Forelimb muscle (tissue), 1 donor: ENCODE data around the gene ZNF234. TPM values are rescaled to one million over a fixed set of nuclear protein-coding genes. Genes with fewer than 3 reads are reported as not detected.
"Not testable (repeated sequence)": the region's sequence is repeated elsewhere in the genome, so short reads cannot be mapped to it uniquely, and the experiment has no call there.

Experiments used
- DNase-seq: peaks from one replicate; pipeline ENCODE4 v3.0.0-alpha.2; 2013; ENCODE audit warnings: low read depth
- polyA plus RNA-seq: library from polyadenylated mRNA; unstranded; fragments of 120-200 nt; gene quantifications from one replicate; pipeline ENCODE4 v1.2.1, GENCODE V29; 2013; ENCODE audit not compliant: insufficient read length

The ZNF234 gene
- 9.4 TPM for polyA plus RNA-seq

DNA sequence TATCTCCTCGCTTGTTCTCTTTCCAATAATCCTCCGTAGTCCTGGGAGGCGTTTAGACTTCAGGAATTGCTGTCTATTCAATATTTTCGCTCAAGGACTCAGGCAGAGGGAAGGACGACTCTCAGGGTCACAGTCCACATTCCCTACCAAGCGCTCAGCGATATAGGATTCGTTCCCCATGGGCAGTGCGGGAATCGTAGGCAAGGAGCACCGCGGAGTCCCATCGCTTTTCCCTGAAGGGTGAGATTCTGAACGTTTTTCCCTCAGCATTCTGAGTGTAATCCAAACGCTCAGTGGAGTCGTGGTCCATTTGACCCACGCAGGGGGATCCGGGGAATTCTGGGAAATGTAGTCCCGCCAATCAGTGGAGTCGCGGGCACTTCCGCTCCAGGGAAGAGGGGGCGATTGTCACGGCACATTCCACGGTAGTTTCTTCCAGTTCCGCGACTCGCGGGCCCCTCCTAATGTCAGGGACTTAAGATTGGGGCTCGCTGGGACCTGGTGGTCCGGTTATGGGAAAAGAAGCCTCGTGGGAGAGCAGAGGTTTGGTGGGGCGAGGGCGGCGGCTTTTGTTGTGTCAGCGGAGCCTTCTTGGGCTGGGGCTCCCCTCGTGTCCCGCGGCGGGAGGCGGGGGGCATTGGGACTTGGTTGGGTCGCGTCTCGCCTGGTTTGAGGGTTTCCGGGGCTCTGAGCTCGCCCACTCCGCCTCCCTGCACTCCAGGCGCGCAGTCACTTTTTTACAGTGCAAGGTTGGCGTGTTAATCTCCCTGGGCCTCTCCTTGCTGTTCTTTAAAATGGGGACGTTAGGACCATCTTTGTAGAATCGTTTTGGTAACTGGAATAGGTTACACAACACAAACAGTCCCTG is at the start of gene ZNF234:
Gene ZNF234, plus strand, starts transcription at position 364 of the 868 bp plus-strand sequence. CDS start 3,079 bp downstream, outside the sequence.
- DNase-seq, result peak; percentile 82

DNA sequence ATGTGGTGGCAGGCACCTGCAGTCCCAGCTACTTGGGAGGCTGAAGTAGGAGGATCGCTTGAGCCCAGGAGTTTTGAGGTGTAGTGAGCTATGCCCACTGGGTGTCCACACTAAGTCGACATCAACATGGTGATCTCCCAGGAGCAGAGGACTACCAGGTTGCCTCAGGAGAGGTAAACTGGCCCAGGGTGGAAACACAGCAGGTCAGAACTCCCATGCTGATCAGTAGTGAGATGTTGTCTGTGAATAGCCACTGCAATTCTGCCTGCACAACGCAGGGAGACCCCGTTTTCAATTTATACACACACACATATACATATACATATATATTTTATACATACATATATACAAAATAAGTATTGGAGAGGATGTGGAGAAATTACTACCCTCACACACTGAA is 49.2 kb upstream of the ZNF234 start:
- no peak for DNase-seq

DNA sequence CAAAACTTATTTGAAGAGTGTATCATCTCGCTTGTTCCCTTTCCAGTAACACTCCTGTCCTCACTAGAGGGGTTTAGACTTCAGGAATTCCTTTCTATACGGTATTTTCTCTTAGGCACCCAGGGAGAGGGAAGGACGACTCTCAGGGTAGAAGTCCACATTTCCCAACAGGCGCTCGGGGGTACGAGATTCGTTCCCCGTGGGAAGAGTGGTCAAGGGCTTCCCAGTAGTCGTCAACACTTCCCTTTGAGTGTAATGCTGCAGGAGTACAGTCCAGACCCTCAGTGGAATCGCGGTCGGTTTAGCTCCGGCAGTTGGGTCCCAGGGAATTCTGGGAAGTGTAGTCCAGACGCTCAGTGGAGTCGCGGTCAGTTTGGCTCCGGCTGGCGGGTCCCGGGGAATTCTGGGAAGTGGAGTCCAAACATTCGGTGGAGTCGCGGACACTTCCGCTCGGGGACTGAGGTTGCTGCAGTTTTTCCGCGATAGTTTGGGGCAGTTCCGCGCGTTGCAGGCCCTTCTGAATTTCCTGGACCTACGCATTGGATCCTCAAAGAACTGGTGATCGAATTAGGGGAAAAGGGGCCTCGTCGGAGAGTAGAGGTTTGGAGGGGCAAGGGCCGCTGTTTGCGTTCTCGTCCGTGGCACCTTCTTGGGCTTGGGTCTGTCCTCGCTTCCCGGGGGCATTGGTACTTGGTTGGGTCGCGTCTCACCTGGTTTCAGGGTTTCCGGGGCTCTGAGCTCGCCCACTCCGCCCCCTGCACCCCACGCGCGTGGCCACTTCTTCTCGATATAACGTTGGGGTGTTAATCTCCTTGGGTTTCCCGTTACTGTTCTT is 47.2 kb upstream of the ZNF234 start, which contains the start of gene ZNF224:
Gene ZNF224, plus strand, starts transcription at position 431 of the 835 bp plus-strand sequence. CDS start 3,513 bp downstream, outside the sequence.
- peak; percentile 95 for DNase-seq

DNA sequence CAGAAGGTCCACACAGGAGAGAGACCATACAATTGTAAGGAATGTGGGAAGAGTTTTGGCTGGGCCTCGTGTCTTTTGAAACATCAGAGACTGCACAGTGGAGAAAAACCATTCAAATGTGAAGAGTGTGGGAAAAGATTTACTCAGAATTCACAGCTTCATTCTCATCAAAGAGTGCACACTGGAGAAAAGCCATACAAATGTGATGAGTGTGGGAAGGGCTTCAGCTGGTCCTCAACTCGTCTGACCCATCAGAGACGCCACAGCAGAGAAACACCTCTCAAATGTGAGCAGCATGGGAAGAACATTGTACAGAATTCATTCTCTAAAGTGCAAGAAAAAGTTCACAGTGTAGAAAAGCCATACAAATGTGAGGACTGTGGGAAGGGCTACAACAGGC is 33.6 kb upstream of the ZNF234 start:
- DNase-seq, result no peak

DNA sequence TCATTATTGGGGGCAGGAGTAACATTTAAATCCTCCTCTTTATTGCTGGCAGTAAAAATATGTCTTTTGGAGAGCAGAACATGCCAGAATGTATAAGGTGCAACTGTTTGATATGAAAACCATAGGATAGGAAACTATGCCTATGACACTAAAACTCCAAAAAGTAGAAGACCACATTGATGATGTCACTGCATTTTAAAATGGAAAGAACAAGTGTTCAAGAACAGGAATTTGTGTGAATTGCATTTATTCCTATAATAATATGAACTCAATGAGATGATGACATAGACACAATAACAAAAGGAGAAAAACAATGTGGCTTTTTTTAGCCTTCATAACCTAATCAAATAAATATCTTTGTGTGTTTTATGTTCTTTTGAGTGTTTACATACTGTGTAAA is 31.9 kb upstream of the ZNF234 start:
- no peak for DNase-seq

DNA sequence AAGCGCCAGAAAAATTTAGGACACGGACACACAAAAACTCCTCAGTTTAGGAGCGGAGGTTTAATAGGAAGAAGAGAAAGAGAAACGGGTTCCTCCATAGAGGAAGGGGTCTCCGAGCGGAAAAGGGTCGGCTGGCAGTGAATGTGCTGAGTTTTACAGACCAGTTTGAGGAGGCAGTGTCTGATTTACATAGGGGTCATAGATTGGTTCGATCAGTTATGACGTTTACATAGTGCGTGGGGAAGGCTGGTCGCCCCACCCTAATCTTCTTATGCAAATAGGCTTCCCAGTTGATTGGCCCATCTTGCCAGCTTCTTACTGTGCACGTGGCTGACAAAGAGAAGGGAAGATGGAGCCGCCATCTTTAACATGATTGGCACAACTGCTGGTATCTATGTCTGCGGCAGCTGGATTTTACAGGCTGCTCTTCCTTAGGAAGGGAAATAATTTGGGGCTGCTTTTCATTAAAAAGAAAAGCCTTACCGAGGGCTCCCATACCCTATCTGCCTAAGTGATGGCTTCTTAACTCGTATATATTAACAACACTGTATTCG is 29.4 kb upstream of the ZNF234 start:
- no peak for DNase-seq

DNA sequence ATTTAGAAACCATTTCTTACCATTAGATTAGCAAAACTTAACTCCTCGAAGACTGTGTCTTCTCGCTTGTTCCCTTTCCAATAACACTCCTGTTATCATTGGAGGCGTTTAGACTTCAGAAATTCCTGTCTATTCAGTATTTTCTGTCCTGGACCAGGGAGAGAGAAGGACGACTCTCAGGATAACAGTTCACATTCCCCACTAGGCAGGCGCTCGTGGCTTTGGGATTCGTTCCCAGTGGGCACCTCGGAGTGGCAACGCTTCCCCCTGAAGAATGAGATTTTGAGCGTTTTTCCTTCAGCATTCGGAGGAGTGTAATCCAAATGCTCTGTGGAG is 28.6 kb upstream of the ZNF234 start:
- no peak for DNase-seq

DNA sequence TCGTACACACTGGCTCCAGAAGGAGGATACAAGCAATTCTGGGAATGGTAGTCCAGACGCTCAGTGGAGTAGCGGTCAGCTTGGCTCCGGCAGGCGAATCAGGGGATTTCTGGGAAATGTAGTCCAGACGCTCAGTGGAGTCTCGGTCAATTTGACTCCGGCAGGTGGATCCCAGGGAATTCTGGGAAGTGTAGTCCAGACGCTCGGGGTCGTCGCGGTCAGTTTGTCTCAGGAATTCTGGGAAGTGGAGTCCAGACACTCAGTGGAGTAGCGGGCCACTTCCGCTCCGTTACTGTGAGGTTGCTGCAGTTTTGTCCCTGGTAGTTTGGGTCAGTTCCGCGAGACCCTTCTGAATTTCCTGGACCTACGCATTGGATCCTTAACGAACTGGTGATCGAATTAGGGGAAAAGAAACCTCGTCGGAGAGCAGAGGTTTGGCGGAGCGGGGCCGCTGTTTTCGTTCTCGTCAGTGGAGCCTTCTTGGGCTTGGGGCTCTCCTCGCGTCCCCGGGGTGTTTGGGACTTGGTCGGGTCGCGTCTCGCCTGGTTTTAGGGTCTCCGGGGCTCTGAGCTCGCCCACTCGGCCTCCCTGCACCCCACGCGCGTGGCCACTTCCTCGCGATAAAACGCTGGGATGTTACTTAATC is 28.1 kb upstream of the ZNF234 start, which contains the start of gene ZNF225:
Gene ZNF225, plus strand, starts transcription at position 262 of the 646 bp plus-strand sequence. CDS start 2,429 bp downstream, outside the sequence.
- peak; percentile 99 for DNase-seq

DNA sequence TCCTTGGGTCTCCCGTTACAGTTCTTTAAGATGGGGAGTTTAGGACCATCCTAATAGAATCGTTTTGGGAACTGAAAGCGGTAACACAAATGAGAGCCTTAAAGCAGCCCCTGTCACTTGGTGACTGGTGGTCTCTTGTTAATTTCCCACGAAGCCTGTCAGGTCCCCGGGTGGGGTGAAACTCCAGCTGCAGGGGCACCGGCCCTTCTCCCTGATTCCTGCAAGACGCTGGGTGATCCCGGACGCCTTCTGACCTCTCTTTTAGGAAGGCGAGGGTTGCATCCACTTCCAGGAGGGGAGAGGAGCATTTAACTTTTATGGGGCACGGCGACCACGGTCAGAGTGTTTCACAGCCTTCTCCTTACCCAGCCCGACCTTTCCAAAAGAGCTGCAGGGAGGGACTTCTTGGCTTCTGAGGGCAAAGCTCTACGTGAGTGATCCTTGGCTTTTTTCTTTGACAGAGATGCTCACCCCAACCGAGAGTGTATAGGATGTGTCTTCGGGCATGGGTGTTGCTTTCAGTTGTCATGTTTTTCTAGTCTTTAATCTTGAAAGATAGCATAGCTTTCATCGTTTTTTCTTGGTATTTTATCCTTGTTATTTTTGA is 27.5 kb upstream of the ZNF234 start:
- DNase-seq, result no peak

DNA sequence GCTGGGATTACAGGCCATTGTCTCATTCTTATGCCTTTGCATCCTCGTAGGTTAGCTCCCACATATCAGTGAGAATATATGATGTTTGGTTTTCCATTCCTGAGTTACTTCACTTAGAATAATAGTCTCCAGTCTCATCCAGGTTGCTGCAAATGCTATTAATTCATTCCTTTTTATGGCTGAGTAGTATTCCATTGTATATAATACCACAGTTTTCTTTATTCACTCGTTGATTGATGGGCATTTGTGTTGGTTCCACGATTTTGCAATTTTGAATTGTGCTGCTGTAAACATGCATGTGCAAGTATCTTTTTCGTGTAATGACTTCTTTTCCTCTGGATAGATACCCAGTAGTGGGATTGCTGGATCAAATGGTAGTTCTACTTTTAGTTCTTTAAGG is 20.2 kb upstream of the ZNF234 start:
- DNase-seq, result not testable (repeated sequence)

DNA sequence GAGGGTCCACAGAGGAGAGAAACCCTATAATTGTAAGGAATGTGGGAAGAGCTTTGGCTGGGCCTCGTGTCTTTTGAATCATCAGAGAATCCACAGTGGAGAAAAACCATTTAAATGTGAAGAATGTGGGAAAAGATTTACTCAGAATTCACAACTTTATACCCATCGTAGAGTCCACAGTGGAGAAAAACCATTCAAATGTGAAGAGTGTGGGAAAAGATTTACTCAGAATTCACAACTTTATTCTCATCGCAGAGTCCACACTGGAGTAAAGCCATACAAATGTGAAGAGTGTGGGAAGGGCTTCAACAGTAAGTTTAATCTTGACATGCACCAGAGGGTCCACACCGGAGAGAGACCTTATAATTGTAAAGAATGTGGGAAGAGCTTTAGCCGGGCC is 9.4 kb upstream of the ZNF234 start:
- no peak for DNase-seq

DNA sequence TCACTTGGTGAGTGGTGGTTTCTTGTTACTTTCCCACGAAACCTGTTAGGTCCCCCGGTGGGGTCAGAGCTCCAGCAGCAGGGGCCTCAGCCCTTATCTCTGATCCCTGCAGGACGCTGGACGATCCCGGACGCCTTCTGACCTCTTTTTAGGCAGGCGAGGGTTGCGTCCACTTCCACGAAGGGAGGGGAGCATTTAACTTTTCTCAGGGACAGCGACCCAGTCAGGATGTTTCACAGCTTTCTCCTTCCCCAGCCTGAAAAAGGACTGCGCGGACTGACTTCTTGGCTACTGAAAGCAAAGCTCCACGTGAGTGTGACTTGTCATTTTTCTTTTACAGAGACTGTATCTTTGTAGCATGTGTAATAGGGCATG is 692 bp downstream of the ZNF234 start:
- DNase-seq, result no peak

DNA sequence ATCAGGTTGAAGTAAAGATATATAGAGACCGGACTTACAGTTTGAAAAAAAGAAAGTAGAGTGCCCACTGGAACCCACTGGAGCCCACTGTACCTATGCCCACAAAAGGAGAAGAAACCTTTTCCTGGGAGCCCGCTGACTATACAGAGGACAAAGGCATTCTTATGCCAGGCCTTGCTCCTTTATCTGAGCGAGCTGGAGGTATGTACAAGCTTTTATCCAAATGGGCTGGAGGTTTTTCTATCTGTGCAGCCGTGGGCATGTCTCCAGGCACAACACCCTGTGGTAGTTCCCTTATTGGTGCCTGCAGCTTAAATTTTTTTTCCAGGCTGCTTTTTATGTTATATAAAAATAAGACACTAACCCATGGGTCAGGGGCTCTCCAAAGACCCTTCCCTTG is 8.4 kb downstream of the ZNF234 start:
- DNase-seq, result no peak

DNA sequence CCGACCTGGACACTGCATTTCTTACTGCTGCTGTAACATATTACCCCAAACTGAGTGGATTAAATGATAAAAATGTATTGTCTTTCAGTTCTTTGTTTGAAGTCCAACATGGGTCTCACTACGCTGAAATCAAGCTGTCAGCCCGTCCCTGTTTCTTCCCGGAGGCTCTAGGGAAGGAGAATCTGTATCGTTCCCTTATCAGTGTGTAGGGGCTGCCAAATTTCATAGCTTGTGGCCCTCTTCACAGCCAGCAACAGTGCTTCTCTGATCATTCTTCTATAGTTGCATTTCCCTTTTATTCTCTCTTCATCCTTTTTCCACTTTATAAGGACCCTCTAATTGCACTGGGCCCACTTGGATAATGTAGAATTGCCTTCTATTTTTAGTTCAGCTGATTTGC is 10.1 kb downstream of the ZNF234 start:
- DNase-seq, result no peak

DNA sequence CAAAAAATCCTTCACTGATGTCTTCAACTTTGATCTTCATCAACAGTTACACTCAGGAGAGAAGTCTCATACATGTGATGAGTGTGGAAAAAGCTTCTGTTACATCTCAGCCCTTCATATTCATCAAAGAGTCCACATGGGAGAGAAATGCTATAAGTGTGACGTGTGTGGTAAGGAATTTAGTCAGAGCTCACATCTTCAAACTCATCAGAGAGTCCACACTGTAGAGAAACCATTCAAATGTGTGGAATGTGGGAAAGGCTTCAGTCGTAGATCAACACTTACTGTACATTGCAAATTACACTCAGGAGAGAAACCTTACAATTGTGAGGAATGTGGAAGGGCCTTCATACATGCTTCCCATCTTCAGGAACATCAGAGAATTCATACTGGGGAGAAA is 15.1 kb downstream of the ZNF234 start:
- no peak for DNase-seq

DNA sequence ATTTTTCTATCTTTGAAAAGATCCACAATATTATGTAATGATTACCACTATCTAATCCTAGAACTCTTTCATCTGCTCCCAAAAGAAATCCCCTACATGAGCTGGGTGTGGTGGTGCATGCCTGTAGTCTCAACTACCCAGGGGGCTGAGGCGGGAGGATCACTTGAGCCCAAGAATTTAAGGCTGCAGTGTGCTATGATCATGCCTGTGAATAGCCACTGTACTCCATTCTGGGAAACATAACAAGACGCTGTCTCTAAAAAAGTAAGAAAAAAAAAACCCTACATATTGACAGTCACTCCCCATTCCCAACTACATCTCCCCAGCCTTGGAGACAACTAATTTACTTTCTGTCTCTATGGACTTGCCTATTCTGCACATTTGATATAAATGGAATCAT is 22.4 kb downstream of the ZNF234 start:
- DNase-seq, result no peak

DNA sequence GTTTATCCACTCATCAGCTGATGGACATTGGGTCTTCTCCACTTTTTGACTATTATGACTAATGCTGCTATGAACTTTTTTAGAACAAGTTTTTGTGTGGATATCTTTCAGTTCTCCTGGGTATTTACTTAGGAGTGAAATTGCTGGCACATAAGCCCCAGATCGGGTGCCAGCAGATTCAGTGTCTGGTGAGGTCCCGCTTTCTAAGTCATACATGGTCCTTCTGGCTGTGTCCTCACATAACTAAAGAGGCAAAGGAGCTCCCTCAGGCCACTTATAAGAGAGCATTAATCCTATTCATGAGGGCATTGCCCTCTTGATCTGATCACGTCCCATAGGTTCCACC is 22.9 kb downstream of the ZNF234 start:
- no peak for DNase-seq

DNA sequence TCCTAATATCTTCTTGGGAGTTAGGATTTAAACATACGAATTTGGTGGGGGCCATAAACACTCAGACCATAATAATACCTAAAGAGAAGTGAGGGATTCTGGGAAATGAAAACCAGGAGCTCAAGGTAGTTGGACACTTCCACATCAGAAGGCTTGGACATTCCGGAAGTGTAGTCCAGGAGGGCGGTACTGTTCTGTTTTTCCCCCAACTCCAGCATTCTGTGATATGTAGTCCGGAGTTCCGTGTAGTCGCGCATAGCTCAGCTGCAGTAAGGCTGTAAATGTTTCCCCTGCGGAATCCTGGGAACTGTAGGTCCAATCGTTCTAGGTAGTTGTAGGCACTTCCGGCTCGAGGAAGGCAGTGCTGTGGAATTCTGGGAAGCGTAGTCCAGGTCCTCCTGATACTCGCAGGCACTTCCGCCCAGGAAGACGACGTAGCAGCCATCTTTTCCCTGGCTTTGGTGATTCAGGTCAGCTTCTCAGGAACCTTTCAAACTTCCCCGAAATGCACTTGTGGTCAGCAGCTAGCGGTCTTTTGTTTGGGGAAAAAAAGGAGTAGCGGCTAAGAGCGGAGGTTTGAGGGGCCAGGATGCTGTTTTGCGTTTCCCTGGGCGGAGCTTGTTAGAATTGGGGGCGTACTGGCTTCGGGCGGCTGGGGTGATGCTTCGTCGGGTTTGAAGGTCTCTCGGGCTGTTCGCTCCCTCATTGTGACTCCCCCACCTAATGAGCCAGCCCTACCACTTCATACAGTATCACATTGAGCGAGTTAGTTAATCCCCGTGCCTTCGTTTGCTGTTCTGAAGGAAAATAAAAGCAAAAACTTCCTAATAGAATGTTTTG is 23.5 kb downstream of the ZNF234 start, which contains the start of gene ZNF226:
Gene ZNF226, plus strand, starts transcription at position 428 of the 840 bp plus-strand sequence. CDS start 4,981 bp downstream, outside the sequence.
- peak; percentile 99 for DNase-seq

DNA sequence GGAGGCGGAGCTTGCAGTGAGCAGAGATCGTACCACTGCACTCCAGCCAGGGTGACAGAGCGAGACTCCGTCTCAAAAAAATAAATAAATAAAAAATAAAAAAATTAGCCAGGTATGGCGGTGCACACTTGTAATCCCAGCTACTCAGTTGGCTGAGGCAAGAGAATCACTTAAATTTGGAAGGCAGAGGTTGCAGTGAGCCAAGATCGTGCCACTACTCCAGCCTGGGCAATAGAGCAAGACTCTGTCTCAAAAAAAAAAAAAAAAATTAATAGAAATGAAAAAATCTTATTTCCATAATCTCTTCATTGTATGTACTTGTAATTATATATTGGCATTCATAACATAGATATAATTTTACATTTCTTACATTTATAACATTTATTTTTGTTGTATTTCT is 29.3 kb downstream of the ZNF234 start:
- DNase-seq, result not testable (repeated sequence)

DNA sequence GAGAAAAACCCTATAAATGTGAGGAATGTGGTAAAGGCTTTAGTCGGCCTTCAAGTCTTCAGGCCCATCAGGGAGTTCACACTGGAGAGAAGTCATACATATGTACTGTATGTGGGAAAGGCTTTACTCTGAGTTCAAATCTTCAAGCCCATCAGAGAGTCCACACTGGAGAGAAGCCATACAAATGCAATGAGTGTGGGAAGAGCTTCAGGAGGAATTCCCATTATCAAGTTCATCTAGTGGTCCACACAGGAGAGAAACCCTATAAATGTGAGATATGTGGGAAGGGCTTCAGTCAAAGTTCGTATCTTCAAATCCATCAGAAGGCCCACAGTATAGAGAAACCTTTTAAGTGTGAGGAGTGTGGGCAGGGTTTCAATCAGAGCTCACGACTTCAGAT is 35.2 kb downstream of the ZNF234 start:
- DNase-seq, result no peak
